HepG2 (cell line): ENCODE results near the gene SAMD14. TPM values are rescaled to one million over a fixed set of nuclear protein-coding genes. Genes with fewer than 3 reads are reported as not detected.

Experiments
- ESRRA ChIP-seq: sonication (generic); formaldehyde crosslinking; IDR thresholded peaks from 2 replicates; pipeline ENCODE4 v1.5.1; 2020; ENCODE audit warnings: mild to moderate bottlenecking, low read depth, missing genetic modification reagents
- GATA4 ChIP-seq: sonication (generic); IDR thresholded peaks from 2 replicates; pipeline ENCODE4 v1.6.1; 2016; ENCODE audit warnings: antibody characterized with exemption, low read depth, borderline replicate concordance
- MAFF ChIP-seq: IDR thresholded peaks from 2 replicates; pipeline ENCODE4 v1.6.1; 2011; ENCODE audit warnings: low read depth, low read length, improper control_type of control experiment
- NFYC ChIP-seq: IDR thresholded peaks from 2 replicates; pipeline ENCODE4 v1.6.1; 2016; ENCODE audit warnings: missing genetic modification reagents, missing compliant biosample characterization
- NPAS2 ChIP-seq: sonication (generic); formaldehyde crosslinking; IDR thresholded peaks from 2 replicates; pipeline ENCODE4 v1.8.0; 2022; ENCODE audit warnings: mild to moderate bottlenecking, missing genetic modification reagents, borderline replicate concordance
- POLR2AphosphoS2 ChIP-seq: IDR thresholded peaks from 2 replicates; pipeline ENCODE4 v1.6.1; 2011; ENCODE audit warnings: low read depth, low read length, improper control_type of control experiment
- TAF15 ChIP-seq: fragments of 200-400 bp; formaldehyde crosslinking; IDR thresholded peaks from one replicate; pipeline ENCODE4 v1.6.1; 2018; ENCODE audit warnings: mild to moderate bottlenecking, low read depth, low read length; ENCODE audit not compliant: poor library complexity, severe bottlenecking
- ZNF205 ChIP-seq: IDR thresholded peaks from 2 replicates; pipeline ENCODE4 v1.6.1; 2018; ENCODE audit warnings: missing biosample characterization, missing genetic modification reagents
- ZNF225 ChIP-seq: sonication (generic); formaldehyde crosslinking; IDR thresholded peaks from 2 replicates; pipeline ENCODE4 v1.4.0; 2020; ENCODE audit warnings: mild to moderate bottlenecking, missing genetic modification reagents
- ZNF558 ChIP-seq: sonication (generic); formaldehyde crosslinking; IDR thresholded peaks from 2 replicates; pipeline ENCODE4 v1.9.0; 2022; ENCODE audit warnings: mild to moderate bottlenecking, missing genetic modification reagents, borderline replicate concordance
- ZNF619 ChIP-seq: sonication (generic); formaldehyde crosslinking; IDR thresholded peaks from 2 replicates; pipeline ENCODE4 v1.4.0; 2020; ENCODE audit warnings: mild to moderate bottlenecking, missing genetic modification reagents
- ZNF788 ChIP-seq: sonication (generic); formaldehyde crosslinking; IDR thresholded peaks from 2 replicates; pipeline ENCODE4 v1.5.0; 2020; ENCODE audit warnings: mild to moderate bottlenecking, missing genetic modification reagents, borderline replicate concordance
- ZNF879 ChIP-seq: sonication (generic); formaldehyde crosslinking; IDR thresholded peaks from 2 replicates; pipeline ENCODE4 v1.8.1; 2023; ENCODE audit warnings: missing genetic modification reagents
- polyA plus RNA-seq, 8 experiments: library from polyadenylated mRNA; depleted of rRNA in 3 of 8; stranded (reverse) in 7 of 8; unstranded in 1 of 8; fragments of >200 nt; fragmentation: Illumina TruSeq in 4 of 8; extraction: Trizol in 4 of 8; gene quantifications; 2 replicates each; pipeline versions ENCODE4 v1.2.1 to v1.2.3, GENCODE V29; 2011 to 2016; ENCODE audit warnings: low read depth in 4 of 8, missing spikeins in 1 of 8, mixed read lengths in 1 of 8; ENCODE audit not compliant: insufficient read depth in 1 of 8
- total RNA-seq, 5 experiments: library from RNA; depleted of rRNA; stranded (reverse); fragments of >200 nt; fragmentation: Illumina TruSeq; extraction: Trizol; gene quantifications; 2 replicates each; pipeline ENCODE4 v1.2.3, GENCODE V29; 2016; ENCODE audit warnings: low read depth in 1 of 5
- TF ChIP-seq, protein P1 (sequence below): sonication (generic); formaldehyde crosslinking; IDR thresholded peaks from 2 replicates; pipeline ENCODE4 v1.4.0; 2020; ENCODE audit warnings: missing genetic modification reagents
- TF ChIP-seq, protein P2 (sequence below): sonication (generic); formaldehyde crosslinking; IDR thresholded peaks from 2 replicates; pipeline ENCODE4 v1.5.0; 2020; ENCODE audit warnings: missing genetic modification reagents
- TF ChIP-seq, protein P3 (sequence below): IDR thresholded peaks from 2 replicates; pipeline ENCODE4 v1.6.1; 2016; ENCODE audit warnings: low read depth
- TF ChIP-seq, protein P4 (sequence below): sonication (generic); formaldehyde crosslinking; IDR thresholded peaks from 2 replicates; pipeline ENCODE4 v1.4.0; 2020; ENCODE audit warnings: missing genetic modification reagents
- TF ChIP-seq, protein P5 (sequence below): sonication (generic); formaldehyde crosslinking; IDR thresholded peaks from 2 replicates; pipeline ENCODE4 v1.5.0; 2020; ENCODE audit warnings: mild to moderate bottlenecking, missing genetic modification reagents
- TF ChIP-seq, protein P6 (sequence below): sonication (generic); formaldehyde crosslinking; IDR thresholded peaks from 2 replicates; pipeline ENCODE4 v1.8.1; 2023; ENCODE audit warnings: mild to moderate bottlenecking, missing genetic modification reagents, borderline replicate concordance

Gene SAMD14
- total and polyA plus RNA-seq, 2 of the 13 experiments (the other 11 are each of a cell fraction or from before 2014, with no cell fraction given) = 0.07 to 0.22 TPM

DNA sequence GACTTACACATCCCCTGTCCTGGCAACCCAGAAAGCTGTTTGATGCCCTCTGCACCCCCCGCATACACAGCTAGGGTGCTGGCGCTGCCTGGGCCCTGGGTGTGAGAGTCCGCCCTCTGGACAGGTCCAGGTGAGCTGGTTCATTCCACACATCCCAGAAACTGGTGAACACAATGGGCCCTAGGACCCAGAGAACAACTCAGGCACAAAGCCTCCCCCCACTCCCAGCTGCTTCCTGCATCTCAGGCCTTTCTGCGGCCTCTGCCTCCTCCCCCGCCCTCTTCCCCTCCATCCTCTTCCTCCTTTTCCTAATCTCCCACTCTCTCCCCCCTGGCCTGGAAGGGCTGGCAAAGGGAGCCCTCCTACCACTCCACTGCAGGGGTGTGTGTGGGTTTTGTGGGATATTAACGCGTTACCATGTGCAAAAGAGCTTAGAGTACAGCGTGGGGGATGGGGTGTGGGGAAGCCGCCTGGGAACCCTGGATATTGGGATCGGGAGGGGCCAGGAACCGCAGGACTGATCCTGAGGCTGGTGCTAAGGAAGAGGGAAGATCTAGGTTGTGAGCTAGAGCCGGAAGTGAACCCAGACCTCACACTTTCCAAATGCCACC lies 22.1 kb upstream of the SAMD14 start (continued):
- TF ChIP-seq, protein P1, sequence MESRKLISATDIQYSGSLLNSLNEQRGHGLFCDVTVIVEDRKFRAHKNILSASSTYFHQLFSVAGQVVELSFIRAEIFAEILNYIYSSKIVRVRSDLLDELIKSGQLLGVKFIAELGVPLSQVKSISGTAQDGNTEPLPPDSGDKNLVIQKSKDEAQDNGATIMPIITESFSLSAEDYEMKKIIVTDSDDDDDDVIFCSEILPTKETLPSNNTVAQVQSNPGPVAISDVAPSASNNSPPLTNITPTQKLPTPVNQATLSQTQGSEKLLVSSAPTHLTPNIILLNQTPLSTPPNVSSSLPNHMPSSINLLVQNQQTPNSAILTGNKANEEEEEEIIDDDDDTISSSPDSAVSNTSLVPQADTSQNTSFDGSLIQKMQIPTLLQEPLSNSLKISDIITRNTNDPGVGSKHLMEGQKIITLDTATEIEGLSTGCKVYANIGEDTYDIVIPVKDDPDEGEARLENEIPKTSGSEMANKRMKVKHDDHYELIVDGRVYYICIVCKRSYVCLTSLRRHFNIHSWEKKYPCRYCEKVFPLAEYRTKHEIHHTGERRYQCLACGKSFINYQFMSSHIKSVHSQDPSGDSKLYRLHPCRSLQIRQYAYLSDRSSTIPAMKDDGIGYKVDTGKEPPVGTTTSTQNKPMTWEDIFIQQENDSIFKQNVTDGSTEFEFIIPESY (CRISPR knock-in tag) = peak; percentile 25; the same call in 1 of the 2 replicates
- TF ChIP-seq ZNF788 (CRISPR knock-in tag) = peak; percentile 62
- no peak for TF ChIP-seq NFYC (CRISPR knock-in tag)
- TF ChIP-seq, protein P2, sequence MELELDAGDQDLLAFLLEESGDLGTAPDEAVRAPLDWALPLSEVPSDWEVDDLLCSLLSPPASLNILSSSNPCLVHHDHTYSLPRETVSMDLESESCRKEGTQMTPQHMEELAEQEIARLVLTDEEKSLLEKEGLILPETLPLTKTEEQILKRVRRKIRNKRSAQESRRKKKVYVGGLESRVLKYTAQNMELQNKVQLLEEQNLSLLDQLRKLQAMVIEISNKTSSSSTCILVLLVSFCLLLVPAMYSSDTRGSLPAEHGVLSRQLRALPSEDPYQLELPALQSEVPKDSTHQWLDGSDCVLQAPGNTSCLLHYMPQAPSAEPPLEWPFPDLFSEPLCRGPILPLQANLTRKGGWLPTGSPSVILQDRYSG (CRISPR knock-in tag) = no peak
- TF ChIP-seq, protein P3, sequence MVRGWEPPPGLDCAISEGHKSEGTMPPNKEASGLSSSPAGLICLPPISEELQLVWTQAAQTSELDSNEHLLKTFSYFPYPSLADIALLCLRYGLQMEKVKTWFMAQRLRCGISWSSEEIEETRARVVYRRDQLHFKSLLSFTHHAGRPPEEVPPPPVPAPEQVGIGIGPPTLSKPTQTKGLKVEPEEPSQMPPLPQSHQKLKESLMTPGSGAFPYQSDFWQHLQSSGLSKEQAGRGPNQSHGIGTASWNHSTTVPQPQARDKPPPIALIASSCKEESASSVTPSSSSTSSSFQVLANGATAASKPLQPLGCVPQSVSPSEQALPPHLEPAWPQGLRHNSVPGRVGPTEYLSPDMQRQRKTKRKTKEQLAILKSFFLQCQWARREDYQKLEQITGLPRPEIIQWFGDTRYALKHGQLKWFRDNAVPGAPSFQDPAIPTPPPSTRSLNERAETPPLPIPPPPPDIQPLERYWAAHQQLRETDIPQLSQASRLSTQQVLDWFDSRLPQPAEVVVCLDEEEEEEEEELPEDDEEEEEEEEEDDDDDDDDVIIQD (CRISPR knock-in tag) = peak; percentile 77
- no peak for TF ChIP-seq ZNF558 (CRISPR knock-in tag)
- TF ChIP-seq TAF15 = no peak
- no peak for TF ChIP-seq POLR2AphosphoS2
- TF ChIP-seq, protein P4, sequence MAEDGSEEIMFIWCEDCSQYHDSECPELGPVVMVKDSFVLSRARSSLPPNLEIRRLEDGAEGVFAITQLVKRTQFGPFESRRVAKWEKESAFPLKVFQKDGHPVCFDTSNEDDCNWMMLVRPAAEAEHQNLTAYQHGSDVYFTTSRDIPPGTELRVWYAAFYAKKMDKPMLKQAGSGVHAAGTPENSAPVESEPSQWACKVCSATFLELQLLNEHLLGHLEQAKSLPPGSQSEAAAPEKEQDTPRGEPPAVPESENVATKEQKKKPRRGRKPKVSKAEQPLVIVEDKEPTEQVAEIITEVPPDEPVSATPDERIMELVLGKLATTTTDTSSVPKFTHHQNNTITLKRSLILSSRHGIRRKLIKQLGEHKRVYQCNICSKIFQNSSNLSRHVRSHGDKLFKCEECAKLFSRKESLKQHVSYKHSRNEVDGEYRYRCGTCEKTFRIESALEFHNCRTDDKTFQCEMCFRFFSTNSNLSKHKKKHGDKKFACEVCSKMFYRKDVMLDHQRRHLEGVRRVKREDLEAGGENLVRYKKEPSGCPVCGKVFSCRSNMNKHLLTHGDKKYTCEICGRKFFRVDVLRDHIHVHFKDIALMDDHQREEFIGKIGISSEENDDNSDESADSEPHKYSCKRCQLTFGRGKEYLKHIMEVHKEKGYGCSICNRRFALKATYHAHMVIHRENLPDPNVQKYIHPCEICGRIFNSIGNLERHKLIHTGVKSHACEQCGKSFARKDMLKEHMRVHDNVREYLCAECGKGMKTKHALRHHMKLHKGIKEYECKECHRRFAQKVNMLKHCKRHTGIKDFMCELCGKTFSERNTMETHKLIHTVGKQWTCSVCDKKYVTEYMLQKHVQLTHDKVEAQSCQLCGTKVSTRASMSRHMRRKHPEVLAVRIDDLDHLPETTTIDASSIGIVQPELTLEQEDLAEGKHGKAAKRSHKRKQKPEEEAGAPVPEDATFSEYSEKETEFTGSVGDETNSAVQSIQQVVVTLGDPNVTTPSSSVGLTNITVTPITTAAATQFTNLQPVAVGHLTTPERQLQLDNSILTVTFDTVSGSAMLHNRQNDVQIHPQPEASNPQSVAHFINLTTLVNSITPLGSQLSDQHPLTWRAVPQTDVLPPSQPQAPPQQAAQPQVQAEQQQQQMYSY (CRISPR knock-in tag) = no peak
- TF ChIP-seq ZNF205 (CRISPR knock-in tag) = no peak
- no peak for TF ChIP-seq NPAS2 (CRISPR knock-in tag)
- no peak for TF ChIP-seq GATA4
- no peak for TF ChIP-seq ZNF619 (CRISPR knock-in tag)
- TF ChIP-seq MAFF = no peak
- TF ChIP-seq, protein P5, sequence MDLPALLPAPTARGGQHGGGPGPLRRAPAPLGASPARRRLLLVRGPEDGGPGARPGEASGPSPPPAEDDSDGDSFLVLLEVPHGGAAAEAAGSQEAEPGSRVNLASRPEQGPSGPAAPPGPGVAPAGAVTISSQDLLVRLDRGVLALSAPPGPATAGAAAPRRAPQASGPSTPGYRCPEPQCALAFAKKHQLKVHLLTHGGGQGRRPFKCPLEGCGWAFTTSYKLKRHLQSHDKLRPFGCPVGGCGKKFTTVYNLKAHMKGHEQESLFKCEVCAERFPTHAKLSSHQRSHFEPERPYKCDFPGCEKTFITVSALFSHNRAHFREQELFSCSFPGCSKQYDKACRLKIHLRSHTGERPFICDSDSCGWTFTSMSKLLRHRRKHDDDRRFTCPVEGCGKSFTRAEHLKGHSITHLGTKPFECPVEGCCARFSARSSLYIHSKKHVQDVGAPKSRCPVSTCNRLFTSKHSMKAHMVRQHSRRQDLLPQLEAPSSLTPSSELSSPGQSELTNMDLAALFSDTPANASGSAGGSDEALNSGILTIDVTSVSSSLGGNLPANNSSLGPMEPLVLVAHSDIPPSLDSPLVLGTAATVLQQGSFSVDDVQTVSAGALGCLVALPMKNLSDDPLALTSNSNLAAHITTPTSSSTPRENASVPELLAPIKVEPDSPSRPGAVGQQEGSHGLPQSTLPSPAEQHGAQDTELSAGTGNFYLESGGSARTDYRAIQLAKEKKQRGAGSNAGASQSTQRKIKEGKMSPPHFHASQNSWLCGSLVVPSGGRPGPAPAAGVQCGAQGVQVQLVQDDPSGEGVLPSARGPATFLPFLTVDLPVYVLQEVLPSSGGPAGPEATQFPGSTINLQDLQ (CRISPR knock-in tag) = no peak
- TF ChIP-seq ESRRA (CRISPR knock-in tag) = 0 out of 2 replicates have a peak, but pooled peaks have one; percentile 66
- TF ChIP-seq ZNF879 (CRISPR knock-in tag) = no peak
- no peak for TF ChIP-seq ZNF225 (CRISPR knock-in tag)
- TF ChIP-seq, protein P6, sequence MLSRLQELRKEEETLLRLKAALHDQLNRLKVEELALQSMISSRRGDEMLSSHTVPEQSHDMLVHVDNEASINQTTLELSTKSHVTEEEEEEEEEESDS = no peak
